Endothelial cell of umbilical vein (primary cell): ENCODE results near the gene KCNA3.

ENCODE experiments used
- CTCF ChIP-seq, 2 donors: IDR thresholded peaks; 1 replicate in 1 of 2; 2 replicates in 1 of 2; pipeline ENCODE4 v1.5.1; 2011; ENCODE audit warnings: low read length in 2 of 2, mild to moderate bottlenecking in 2 of 2, moderate library complexity in 2 of 2, control low read depth in 1 of 2, inconsistent platforms in 1 of 2, low read depth in 1 of 2; ENCODE audit not compliant: insufficient read depth in 1 of 2; ENCODE audit errors: extremely low read depth in 1 of 2
- EZH2 ChIP-seq: IDR thresholded peaks from 2 replicates; pipeline ENCODE4 v1.6.1; 2012; ENCODE audit warnings: borderline replicate concordance, low read depth, mild to moderate bottlenecking, moderate library complexity, low read length, inconsistent platforms; ENCODE audit not compliant: severe bottlenecking
- MAX ChIP-seq: IDR thresholded peaks from 2 replicates; pipeline ENCODE4 v1.6.1; 2011; ENCODE audit not compliant: insufficient read depth, insufficient read length
- MYC ChIP-seq: IDR thresholded peaks from one replicate; pipeline ENCODE4 v1.6.1; 2011; ENCODE audit warnings: mild to moderate bottlenecking, low read depth, low read length
- POLR2A ChIP-seq: IDR thresholded peaks from 2 replicates; pipeline ENCODE4 v1.6.1; 2012; ENCODE audit warnings: low read depth, mild to moderate bottlenecking, control low read depth, low read length
- POLR2AphosphoS5 ChIP-seq: IDR thresholded peaks from 2 replicates; pipeline ENCODE4 v1.6.1; 2012; ENCODE audit warnings: low read depth, mild to moderate bottlenecking, control low read depth, low read length, moderate library complexity; ENCODE audit not compliant: insufficient read depth

GRCh38 chr1:110633646-110634030 lies 41.1 kb downstream of the KCNA3 start:
- no peak for TF ChIP-seq CTCF (IDR thresholded peaks at IDR 0.05; ENCODE audit: extremely low read depth in 1 of 2, insufficient read depth in 1 of 2, low read depth in 1 of 2, low read length in 2 of 2)
- TF ChIP-seq EZH2, result no peak
- no peak for TF ChIP-seq POLR2A
- no peak for TF ChIP-seq POLR2AphosphoS5
- no peak for TF ChIP-seq MAX
- no peak for TF ChIP-seq MYC
